Cardiac atrium fibroblast (primary cell): ENCODE measurements around the gene NOB1. TPM values are rescaled to one million over a fixed set of nuclear protein-coding genes. Genes with fewer than 3 reads are reported as not detected.

Experiments used
- total RNA-seq: library from RNA; depleted of rRNA; stranded (reverse); fragments of >200 nt; gene quantifications from 2 replicates; pipeline ENCODE4 v1.2.3, GENCODE V29; 2015

NOB1 gene
- total RNA-seq = 22.2 and 36.3 TPM in 2 replicates

GRCh38 chr16:69754469-69755310 is at the start of gene NOB1:
NOB1 (minus strand) TSS chr16:69754926; CDS start chr16:69754910, 16 bp downstream.

GRCh38 chr16:69761983-69762813 is 7.5 kb upstream of the NOB1 start, which contains the start of gene WWP2:
WWP2 (plus strand) TSS chr16:69762332; CDS start chr16:69787011, 24,679 bp downstream.

GRCh38 chr16:69726313-69727060 is 28.2 kb downstream of the NOB1 start, which contains the start of gene NQO1:
NQO1 (minus strand) TSS chr16:69726560; CDS start chr16:69726439, 121 bp downstream.

Other genes starting within 250 kb of the NOB1 start
- 16.0 and 21.8 TPM in 2 replicates for gene NFAT5, start 189.0 kb downstream of the NOB1 start, total RNA-seq
- gene NQO1, start 28.4 kb downstream of the NOB1 start, total RNA-seq = 589 and 681 TPM in 2 replicates
- 21.7 and 32.9 TPM in 2 replicates for gene WWP2, start 7.4 kb upstream of the NOB1 start, total RNA-seq
- not detected in 2 replicates for gene CLEC18A, start 196.4 kb upstream of the NOB1 start, total RNA-seq